DOHH2 (cell line): ENCODE results near the gene WNK4.

ENCODE experiments used
- H3F3A ChIP-seq: fragments of 200-600 bp; sonication (generic), shearing (Covaris generic); 2 replicates; pipeline ENCODE4 v1.6.0; 2016; ENCODE audit warnings: antibody characterized with exemption, mild to moderate bottlenecking; ENCODE audit not compliant: control insufficient read depth, insufficient read depth
- H3K27ac ChIP-seq: fragments of 200-600 bp; sonication (generic); 2 replicates; pipeline ENCODE4 v1.5.1; 2014; ENCODE audit warnings: low read depth, mild to moderate bottlenecking, low read length, moderate library complexity
- H3K27me3 ChIP-seq: fragments of 200-600 bp; sonication (generic); 2 replicates; pipeline ENCODE4 v1.6.1; 2014; ENCODE audit warnings: mild to moderate bottlenecking, low read length, mixed read lengths; ENCODE audit not compliant: control insufficient read depth
- H3K36me3 ChIP-seq: fragments of 200-600 bp; sonication (generic); 2 replicates; pipeline ENCODE4 v1.6.1; 2014; ENCODE audit warnings: mild to moderate bottlenecking, low read length, moderate library complexity, mixed read lengths; ENCODE audit not compliant: control insufficient read depth
- H3K4me1 ChIP-seq: fragments of 200-600 bp; sonication (generic); 2 replicates; pipeline ENCODE4 v1.6.1; 2014; ENCODE audit warnings: mild to moderate bottlenecking, low read length, mixed read lengths; ENCODE audit not compliant: control insufficient read depth
- H3K4me2 ChIP-seq: fragments of 200-600 bp; sonication (generic); 2 replicates; pipeline ENCODE4 v1.6.0; 2014; ENCODE audit warnings: mild to moderate bottlenecking, low read length, moderate library complexity
- H3K4me3 ChIP-seq: fragments of 200-600 bp; sonication (generic); 2 replicates; pipeline ENCODE4 v1.5.1; 2014; ENCODE audit warnings: mild to moderate bottlenecking, low read length, mixed read lengths
- H3K79me2 ChIP-seq: fragments of 200-600 bp; sonication (generic); 2 replicates; pipeline ENCODE4 v1.6.1; 2014; ENCODE audit warnings: mild to moderate bottlenecking, low read length, mixed read lengths; ENCODE audit not compliant: control insufficient read depth
- H3K9me2 ChIP-seq: fragments of 200-600 bp; sonication (generic); replicated peaks from 2 replicates; pipeline ENCODE4 v1.6.1; 2014; ENCODE audit warnings: mild to moderate bottlenecking, low read length, mixed read lengths; ENCODE audit not compliant: control insufficient read depth
- H3K9me3 ChIP-seq: fragments of 200-600 bp; sonication (generic); 2 replicates; pipeline ENCODE4 v1.6.1; 2014; ENCODE audit warnings: antibody characterized with exemption, low read length, mixed read lengths; ENCODE audit not compliant: control insufficient read depth, insufficient read depth
- H4K20me1 ChIP-seq: fragments of 200-600 bp; sonication (generic); 2 replicates; pipeline ENCODE4 v1.6.0; 2014; ENCODE audit warnings: low read depth, mild to moderate bottlenecking, antibody characterized with exemption, low read length, moderate library complexity; ENCODE audit not compliant: control insufficient read depth, insufficient read depth
- CTCF ChIP-seq: fragments of 200-600 bp; sonication (generic); IDR thresholded peaks from one replicate; pipeline ENCODE4 v1.5.1; 2014; ENCODE audit warnings: antibody characterized with exemption, mild to moderate bottlenecking, low read depth, low read length; ENCODE audit not compliant: poor library complexity, severe bottlenecking
- EZH2phosphoT487 ChIP-seq: fragments of 200-600 bp; sonication (generic); IDR thresholded peaks from 2 replicates; pipeline ENCODE4 v1.6.1; 2017; ENCODE audit warnings: borderline replicate concordance, mild to moderate bottlenecking, antibody characterized with exemption, low read length, moderate library complexity, mixed read lengths

WNK4 gene

GRCh38 chr17:42780851-42781638 is 635 bp downstream of the WNK4 start:
- Histone ChIP-seq H3K36me3 (peaks cover 24% of the 10 kb centered on the region), H3K9me3 (no peaks in the 10 kb centered on the region), H3K4me3 (no peak overlapping the region), H3F3A (no peaks in the 10 kb centered on the region; the same call in 1 of the 2 replicates), H3K27ac (no peak overlapping the region), H3K27me3 (peaks cover 42% of the 10 kb centered on the region), H3K4me1 (no peaks in the 10 kb centered on the region), H3K9me2 (no peaks in the 10 kb centered on the region), H4K20me1 (no peaks in the 10 kb centered on the region), H3K4me2 (no peak overlapping the region), H3K79me2 (no peaks in the 10 kb centered on the region)
- no peak for TF ChIP-seq EZH2phosphoT487
- TF ChIP-seq CTCF: no peak

- Histone ChIP-seq H3K36me3 (peaks cover 20% of the 10 kb centered on the region), H4K20me1 (no peaks in the 10 kb centered on the region), H3K4me2 (no peak overlapping the region), H3K9me2 (no peaks in the 10 kb centered on the region), H3K79me2 (no peaks in the 10 kb centered on the region), H3K9me3 (no peaks in the 10 kb centered on the region), H3F3A (no peaks in the 10 kb centered on the region; the same call in 1 of the 2 replicates), H3K27me3 (peaks cover 45% of the 10 kb centered on the region), H3K27ac (no peak overlapping the region), H3K4me3 (no peak overlapping the region), H3K4me1 (no peaks in the 10 kb centered on the region)
- no peak for TF ChIP-seq CTCF
- no peak for TF ChIP-seq EZH2phosphoT487
Measured at GRCh38 chr17:42781639-42782165, 1.3 kb downstream of the WNK4 start.

- H3K27ac ChIP-seq: no peak overlapping the region
- H3K4me3 ChIP-seq: no peak overlapping the region
- no peak for TF ChIP-seq CTCF
- TF ChIP-seq EZH2phosphoT487: no peak
- no peaks in the 10 kb centered on the region; the same call in 1 of the 2 replicates for H3F3A ChIP-seq
- H3K9me3 ChIP-seq: no peaks in the 10 kb centered on the region
- H3K4me1 ChIP-seq: no peaks in the 10 kb centered on the region
- no peaks in the 10 kb centered on the region for H3K79me2 ChIP-seq
- H3K4me2 ChIP-seq: no peak overlapping the region
- no peaks in the 10 kb centered on the region for H3K9me2 ChIP-seq
- peaks cover 18% of the 10 kb centered on the region for H3K36me3 ChIP-seq
- H4K20me1 ChIP-seq: no peaks in the 10 kb centered on the region
- peaks cover 46% of the 10 kb centered on the region for H3K27me3 ChIP-seq
Measured at GRCh38 chr17:42782166-42783061, 2.0 kb downstream of the WNK4 start.
